Stimulated activated memory B cell treated with anti-CD40 and anti-IgM and Interleukin-4, amounts not matched to agents 10 μg/mL and 1 μg/mL and 100 μg/mL, for 72 hours (primary cell): ENCODE results near the gene LRRC10.

Source experiments
- ATAC-seq: fragments of 150-1000 bp; cut with Tn5 transposase; 2 replicates; pipeline ENCODE4 v1.10.0; 2021
- H3K27ac Mint-ChIP-seq: one replicate; pipeline ENCODE4 v1.8.0; 2022; ENCODE audit warnings: mild to moderate bottlenecking, mixed read lengths
- H3K27me3 Mint-ChIP-seq: one replicate; pipeline ENCODE4 v1.8.0; 2022; ENCODE audit warnings: mixed read lengths
- H3K36me3 Mint-ChIP-seq: one replicate; pipeline ENCODE4 v1.8.0; 2022; ENCODE audit warnings: mixed read lengths
- H3K4me1 Mint-ChIP-seq: one replicate; pipeline ENCODE4 v1.8.0; 2022; ENCODE audit warnings: mixed read lengths
- H3K4me3 Mint-ChIP-seq: one replicate; pipeline ENCODE4 v1.8.0; 2022; ENCODE audit warnings: mild to moderate bottlenecking, moderate library complexity, mixed read lengths
- H3K9me3 Mint-ChIP-seq: one replicate; pipeline ENCODE4 v1.8.0; 2022; ENCODE audit warnings: mixed read lengths

Gene LRRC10

DNA sequence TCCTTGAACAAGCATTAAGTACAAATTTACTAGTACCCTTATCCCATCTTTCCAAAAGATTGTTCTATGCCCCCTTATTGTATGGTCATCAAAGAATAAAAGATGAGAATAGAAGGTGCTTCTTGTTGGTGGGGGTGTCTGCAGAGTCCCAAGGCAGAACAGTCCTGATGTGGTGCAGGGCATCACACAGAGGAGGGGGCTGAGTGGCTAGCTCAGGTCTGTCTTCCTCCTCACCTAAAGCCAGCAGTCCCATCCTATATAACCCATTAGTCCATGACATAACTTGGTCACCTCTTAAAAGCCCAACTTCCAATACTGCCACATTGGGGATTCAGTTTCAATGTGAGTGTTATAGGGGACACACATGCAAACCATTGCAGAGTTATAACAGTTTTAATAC, 9.9 kb downstream of the LRRC10 start:
- no peaks in the 10 kb centered on the region for H3K27me3 Mint-ChIP-seq
- H3K4me3 Mint-ChIP-seq, result no peak overlapping the region
- H3K27ac Mint-ChIP-seq, result no peak overlapping the region
- no peaks in the 10 kb centered on the region for H3K4me1 Mint-ChIP-seq
- H3K36me3 Mint-ChIP-seq, result peaks cover 60% of the 10 kb centered on the region
- H3K9me3 Mint-ChIP-seq, result peaks cover 7% of the 10 kb centered on the region
- no peak for ATAC-seq

DNA sequence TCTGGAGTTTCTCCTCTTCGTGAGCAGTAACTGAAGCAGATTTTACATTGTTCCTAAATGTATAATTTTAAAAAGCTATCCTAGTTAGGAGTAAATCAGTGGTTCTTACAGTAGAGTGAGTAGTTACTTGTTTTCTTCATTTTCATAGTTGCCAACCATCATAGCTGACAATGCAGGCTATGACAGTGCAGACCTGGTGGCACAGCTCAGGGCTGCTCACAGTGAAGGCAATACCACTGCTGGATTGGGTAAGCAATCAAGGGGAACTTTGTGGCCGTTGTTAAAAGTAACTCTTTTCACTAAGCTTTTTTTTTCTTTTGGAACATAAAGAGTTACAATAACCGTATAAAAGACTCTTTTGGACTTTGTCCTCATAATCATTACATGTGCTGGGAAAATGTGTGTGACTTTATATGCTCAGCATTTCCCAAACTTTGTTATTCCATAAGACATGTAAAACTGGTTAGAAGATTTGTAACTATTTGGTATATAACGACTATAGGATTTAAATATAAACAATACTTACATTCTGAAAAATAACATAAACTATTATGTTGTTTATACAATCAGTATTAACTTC, 12.4 kb downstream of the LRRC10 start:
- H3K27me3 Mint-ChIP-seq, result no peaks in the 10 kb centered on the region
- no peaks in the 10 kb centered on the region for H3K4me1 Mint-ChIP-seq
- H3K36me3 Mint-ChIP-seq, result peaks cover 75% of the 10 kb centered on the region
- H3K4me3 Mint-ChIP-seq, result no peak overlapping the region
- no peak overlapping the region for H3K27ac Mint-ChIP-seq
- ATAC-seq, result no peak
- peaks cover 4% of the 10 kb centered on the region for H3K9me3 Mint-ChIP-seq

DNA sequence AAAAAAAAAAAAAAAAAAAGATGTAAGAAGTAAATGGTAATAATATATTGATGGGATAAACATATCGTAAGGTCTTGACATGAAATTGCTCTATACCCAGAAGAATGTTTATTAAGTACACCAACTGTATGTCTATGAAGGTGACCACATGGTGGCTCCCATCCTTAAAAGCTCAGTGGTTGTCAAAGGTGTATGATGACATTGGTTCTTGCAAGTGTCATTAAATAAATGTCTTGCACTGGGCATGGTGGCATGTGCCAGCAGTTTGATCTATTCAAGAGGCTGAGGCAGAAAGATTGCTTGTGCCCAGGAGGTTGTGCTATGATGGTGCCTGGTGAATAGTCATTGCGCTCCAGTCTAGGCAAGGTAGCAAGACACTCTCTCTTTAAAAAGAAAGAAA, 15.0 kb downstream of the LRRC10 start:
- Mint-ChIP-seq H3K4me3 (no peak overlapping the region), H3K27me3 (no peaks in the 10 kb centered on the region), H3K27ac (no peak overlapping the region), H3K4me1 (no peaks in the 10 kb centered on the region), H3K9me3 (no peaks in the 10 kb centered on the region), H3K36me3 (peaks cover 72% of the 10 kb centered on the region)
- ATAC-seq, result no peak

DNA sequence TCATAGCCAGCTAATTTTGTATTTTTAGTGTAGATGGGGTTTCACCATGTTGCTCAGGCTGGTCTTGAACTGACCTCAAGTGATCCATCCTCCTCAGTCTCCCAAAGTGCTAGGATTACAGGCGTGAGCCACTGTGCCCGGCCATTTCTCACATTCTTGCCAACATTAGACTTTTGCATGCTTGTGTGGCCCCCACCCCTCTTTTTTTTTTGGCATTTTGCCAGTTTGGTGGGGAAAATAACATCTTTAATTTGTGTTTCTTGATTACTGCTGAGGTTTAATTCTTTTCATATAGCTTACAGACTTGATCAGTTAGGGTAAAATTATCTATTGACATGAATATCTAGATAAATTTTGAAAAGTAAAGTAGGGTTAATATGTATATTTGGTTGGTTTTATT, 21.6 kb downstream of the LRRC10 start:
- no peak for ATAC-seq
- H3K4me1 Mint-ChIP-seq, result peaks cover 8% of the 10 kb centered on the region
- no peak overlapping the region for H3K27ac Mint-ChIP-seq
- H3K9me3 Mint-ChIP-seq, result no peaks in the 10 kb centered on the region
- no peaks in the 10 kb centered on the region for H3K27me3 Mint-ChIP-seq
- peaks cover 61% of the 10 kb centered on the region for H3K36me3 Mint-ChIP-seq
- H3K4me3 Mint-ChIP-seq, result no peak overlapping the region

DNA sequence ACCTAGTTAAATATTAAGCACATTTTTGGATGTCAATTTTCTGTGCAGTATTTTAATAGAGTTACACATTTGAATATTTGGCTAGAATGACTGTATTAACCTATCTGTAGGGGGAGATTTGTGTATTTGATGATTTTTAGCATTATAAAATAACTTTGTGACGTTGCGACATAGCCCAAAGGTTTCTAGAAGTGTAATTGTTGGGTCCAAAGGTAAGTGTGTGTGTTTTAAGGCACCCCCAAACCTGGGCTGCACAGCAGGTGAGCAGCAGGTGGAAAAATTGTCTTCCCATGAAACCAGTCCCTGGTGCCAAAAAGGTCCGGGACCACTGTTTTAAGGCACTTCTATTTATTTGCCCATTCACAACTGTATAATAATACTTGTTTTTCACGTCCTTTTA, 22.2 kb downstream of the LRRC10 start:
- no peaks in the 10 kb centered on the region for H3K9me3 Mint-ChIP-seq
- no peaks in the 10 kb centered on the region for H3K27me3 Mint-ChIP-seq
- H3K36me3 Mint-ChIP-seq, result peaks cover 56% of the 10 kb centered on the region
- peaks cover 8% of the 10 kb centered on the region for H3K4me1 Mint-ChIP-seq
- H3K4me3 Mint-ChIP-seq, result no peak overlapping the region
- no peak overlapping the region for H3K27ac Mint-ChIP-seq
- ATAC-seq, result no peak

DNA sequence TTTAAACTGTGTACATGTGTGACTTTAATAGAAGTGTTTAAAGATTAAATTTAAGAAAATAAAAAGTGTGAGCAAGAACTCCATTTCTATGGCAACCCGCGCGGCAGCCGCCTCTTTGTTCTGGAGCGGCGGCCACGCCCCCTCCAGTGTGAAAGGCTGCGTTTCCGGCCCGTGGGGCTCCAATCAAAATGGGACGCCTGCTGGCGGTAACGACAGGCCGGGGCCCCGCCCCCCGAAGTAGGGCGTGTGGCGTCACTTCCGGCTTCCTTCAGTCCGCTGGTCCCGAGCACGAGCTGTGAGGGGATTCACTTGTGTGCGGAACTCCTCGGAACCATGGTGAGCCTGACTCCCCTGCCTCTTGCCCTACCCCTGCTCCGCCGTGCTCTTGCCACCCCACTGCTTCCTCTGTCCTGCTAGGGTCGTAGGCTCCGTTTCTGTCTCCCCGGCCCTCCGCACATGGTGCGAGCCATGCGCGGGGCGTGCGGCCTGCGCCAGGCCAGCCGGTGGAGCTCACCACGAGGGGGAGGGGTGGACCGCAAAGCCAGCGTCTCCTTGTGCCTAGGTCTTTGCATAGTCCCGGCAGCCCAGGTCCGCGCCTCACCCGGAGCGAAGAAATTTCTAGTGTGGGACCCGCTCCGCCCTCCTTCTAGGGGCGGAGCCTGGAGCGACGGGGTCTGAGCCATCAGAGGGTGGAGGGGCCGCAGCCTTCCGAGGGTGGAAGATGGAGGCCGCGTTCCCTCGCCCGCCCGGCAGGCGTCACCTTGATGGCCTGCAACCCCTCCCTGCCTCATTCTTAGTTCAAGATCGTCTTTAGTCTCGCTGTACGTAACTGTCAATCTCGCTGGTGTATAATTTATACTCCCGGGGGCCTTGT, 25.3 kb downstream of the LRRC10 start, which contains the start of gene CCT2:
Gene CCT2 (plus strand): TSS at position 271 of the 874 bp plus-strand sequence. CDS start 63 bp downstream, at position 334.
- Mint-ChIP-seq H3K27me3 (no peaks in the 10 kb centered on the region), H3K4me3 (peak within 1 kb of the TSS; percentile 94), H3K27ac (peak within 1 kb of the TSS; percentile 95), H3K36me3 (peaks cover 30% of the 10 kb centered on the region), H3K9me3 (no peaks in the 10 kb centered on the region), H3K4me1 (peaks cover 8% of the 10 kb centered on the region)
- peak; percentile 99 for ATAC-seq

DNA sequence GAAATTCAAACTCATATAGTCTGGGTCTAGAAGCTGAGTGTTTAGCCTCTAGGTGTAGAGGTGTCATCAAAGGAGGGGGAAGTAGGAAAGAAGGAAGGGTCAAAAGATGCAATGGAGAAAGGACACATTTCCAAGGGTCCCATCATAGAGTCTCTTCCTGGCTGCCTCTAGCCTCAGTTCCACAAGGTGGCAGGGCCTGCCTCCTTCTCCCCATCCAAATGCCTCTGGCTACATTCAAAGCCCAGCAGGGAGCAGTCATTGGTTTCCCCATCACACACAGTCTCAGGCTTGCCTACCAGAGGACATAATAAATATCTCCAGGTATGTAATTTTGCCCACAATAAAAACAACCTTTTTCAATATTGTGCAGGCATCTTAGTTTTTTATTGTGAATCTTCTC, 27.5 kb downstream of the LRRC10 start:
- H3K4me3 Mint-ChIP-seq, result no peak overlapping the region
- H3K36me3 Mint-ChIP-seq, result peaks cover 8% of the 10 kb centered on the region
- H3K27ac Mint-ChIP-seq, result no peak overlapping the region
- no peaks in the 10 kb centered on the region for H3K9me3 Mint-ChIP-seq
- no peak for ATAC-seq
- H3K27me3 Mint-ChIP-seq, result no peaks in the 10 kb centered on the region
- peaks cover 14% of the 10 kb centered on the region for H3K4me1 Mint-ChIP-seq

DNA sequence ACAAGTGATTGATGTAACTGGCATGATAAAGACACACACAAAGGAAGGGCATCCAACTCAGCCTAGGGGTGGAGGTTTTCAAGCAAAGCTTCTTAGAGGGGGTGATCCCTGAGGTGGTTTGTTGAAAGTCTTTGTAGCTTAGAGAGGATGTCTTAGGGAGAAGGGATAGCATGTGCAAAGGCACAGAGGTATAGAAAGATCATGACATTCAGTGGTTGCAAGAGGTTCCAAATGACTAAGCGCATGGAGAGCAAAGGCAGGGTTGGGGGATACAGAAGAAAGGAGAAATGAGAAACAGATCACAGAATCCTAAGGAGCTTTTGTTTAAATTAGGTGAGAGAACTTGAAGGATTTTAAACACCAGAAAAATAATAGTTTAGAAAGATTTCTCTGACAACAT, 30.6 kb downstream of the LRRC10 start:
- Mint-ChIP-seq H3K4me3 (no peak overlapping the region), H3K27ac (no peak overlapping the region)
- ATAC-seq, result no peak

DNA sequence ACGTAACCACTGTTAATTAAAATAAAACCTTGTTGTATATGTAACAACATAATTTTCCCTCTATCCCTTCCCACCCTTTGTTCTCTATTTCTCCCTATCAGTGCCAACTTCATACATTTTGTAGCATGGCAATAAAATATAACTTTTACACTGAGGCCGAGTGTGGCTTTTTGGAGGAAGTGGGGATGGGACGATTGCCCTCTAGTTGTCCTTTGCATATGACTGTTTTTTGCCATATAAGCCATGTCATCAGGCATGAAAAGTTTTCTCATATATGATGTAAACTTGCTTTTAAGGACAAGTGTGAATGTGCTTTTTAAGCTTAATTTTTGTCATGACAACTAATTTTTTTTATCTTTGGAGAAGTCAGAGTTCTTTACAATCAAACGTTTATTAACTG, 31.7 kb downstream of the LRRC10 start:
- Mint-ChIP-seq H3K9me3 (no peaks in the 10 kb centered on the region), H3K27me3 (no peaks in the 10 kb centered on the region), H3K36me3 (peaks cover 9% of the 10 kb centered on the region), H3K4me3 (no peak overlapping the region), H3K4me1 (peaks cover 7% of the 10 kb centered on the region), H3K27ac (no peak overlapping the region)
- no peak for ATAC-seq

More for the DNA sequence above, 30.6 kb downstream of the LRRC10 start:
- Mint-ChIP-seq H3K9me3 (no peaks in the 10 kb centered on the region), H3K36me3 (no peaks in the 10 kb centered on the region), H3K27me3 (no peaks in the 10 kb centered on the region), H3K4me1 (peaks cover 7% of the 10 kb centered on the region)

DNA sequence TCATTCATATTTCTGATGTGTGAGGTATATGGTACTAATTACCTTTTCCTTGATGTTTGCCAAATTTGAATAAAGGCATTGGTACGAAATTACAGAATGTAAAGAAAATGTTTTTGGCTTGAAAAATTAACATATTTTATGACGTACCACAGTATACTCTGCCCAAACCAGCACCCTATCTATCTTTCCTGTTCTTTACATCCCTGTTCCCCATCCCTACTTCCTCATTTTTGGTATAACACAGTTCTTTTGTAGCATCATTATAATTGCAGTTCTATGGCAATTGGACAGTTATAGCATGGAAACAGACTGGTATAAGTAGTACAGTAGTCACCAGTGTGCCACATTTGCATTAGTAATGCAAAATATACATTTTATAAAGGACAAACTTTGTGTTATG, 32.4 kb downstream of the LRRC10 start:
- Mint-ChIP-seq H3K27me3 (no peaks in the 10 kb centered on the region), H3K36me3 (peaks cover 13% of the 10 kb centered on the region), H3K9me3 (no peaks in the 10 kb centered on the region), H3K4me1 (peaks cover 7% of the 10 kb centered on the region), H3K4me3 (no peak overlapping the region), H3K27ac (no peak overlapping the region)
- no peak for ATAC-seq

DNA sequence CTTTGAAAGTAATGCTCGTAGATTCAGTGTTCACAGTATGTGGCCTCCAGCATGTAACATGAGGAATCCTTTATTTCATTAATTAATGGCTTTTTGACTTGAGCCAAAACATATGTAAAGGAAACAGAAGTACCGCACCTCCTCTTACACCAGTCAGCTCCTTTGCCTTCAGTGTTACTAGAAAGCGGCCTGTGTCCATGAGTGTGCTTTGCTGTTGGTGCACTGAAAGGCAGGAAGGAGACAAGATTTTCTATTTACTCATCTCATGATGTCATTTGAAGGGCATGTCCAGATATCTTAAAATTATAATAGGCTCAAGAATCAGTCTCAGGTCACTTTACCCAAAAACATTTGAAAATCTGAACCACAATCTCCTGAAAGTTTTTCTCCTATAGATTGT, 35.4 kb downstream of the LRRC10 start:
- H3K4me3 Mint-ChIP-seq, result no peak overlapping the region
- peaks cover 28% of the 10 kb centered on the region for H3K36me3 Mint-ChIP-seq
- no peaks in the 10 kb centered on the region for H3K27me3 Mint-ChIP-seq
- H3K4me1 Mint-ChIP-seq, result peaks cover 7% of the 10 kb centered on the region
- H3K9me3 Mint-ChIP-seq, result no peaks in the 10 kb centered on the region
- no peak overlapping the region for H3K27ac Mint-ChIP-seq
- no peak for ATAC-seq

DNA sequence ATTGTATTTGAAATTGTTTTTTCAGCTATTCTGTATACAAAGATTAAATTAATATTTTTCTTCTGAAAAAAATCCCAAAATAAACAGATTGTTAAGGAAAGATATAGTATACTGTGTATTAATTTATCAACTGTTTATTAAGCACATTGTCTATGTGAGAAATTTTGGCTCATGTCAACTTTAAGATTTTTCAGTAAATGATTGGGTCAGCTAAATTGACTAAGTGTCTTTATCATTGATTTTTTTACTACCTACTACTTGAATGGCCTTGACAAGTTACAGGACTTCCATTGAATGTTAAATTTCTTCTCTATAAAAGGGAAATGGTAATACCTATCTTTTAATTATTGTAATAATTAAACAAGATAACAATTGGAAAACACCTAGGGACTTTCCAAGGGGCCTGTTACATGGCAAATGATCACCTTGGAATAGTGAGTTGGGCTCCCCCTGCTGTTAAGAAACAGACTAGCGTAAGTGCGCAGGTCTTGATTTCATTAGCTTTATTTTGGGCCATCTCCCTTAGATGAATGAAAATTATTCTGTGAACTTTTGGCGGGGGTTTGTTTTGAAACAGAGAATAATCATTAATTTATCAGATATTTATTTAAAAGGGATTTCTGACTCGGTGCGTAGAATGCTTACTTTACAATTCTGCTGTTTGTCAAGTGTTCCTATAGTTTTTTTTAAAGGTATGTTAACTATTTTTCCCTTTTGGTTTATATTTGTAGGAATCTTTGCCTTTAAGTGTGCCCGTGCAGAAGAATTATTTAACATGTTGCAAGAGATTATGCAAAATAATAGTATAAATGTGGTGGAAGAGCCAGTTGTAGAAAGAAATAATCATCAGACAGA, 39.9 kb downstream of the LRRC10 start:
- Mint-ChIP-seq H3K27me3 (no peaks in the 10 kb centered on the region), H3K4me3 (no peak overlapping the region), H3K4me1 (no peaks in the 10 kb centered on the region), H3K27ac (no peak overlapping the region), H3K9me3 (no peaks in the 10 kb centered on the region), H3K36me3 (peaks cover 40% of the 10 kb centered on the region)
- peak; percentile 63 for ATAC-seq

DNA sequence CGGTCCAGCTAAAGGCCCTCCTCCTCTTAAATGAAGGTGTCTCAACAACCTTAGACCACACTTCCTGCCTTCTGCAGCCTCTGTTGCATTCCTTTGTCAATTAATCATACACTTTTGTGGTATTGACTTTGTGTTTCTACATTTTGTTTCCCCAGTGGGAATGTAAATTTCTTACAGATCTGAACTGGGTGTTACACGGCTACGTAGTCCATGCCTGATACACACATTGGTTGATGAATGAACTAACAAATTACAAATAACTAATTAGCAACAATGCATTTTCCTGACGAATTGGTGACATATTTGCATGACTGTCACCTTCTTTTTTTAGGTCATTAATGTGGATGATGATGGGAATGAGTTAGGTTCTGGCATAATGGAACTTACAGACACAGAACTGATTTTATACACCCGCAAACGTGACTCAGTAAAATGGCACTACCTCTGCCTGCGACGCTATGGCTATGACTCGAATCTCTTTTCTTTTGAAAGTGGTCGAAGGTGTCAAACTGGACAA, 40.6 kb downstream of the LRRC10 start:
- H3K36me3 Mint-ChIP-seq, result peaks cover 40% of the 10 kb centered on the region
- no peaks in the 10 kb centered on the region for H3K9me3 Mint-ChIP-seq
- H3K4me3 Mint-ChIP-seq, result no peak overlapping the region
- no peak for ATAC-seq
- H3K27ac Mint-ChIP-seq, result peak overlapping the region; percentile 0
- no peaks in the 10 kb centered on the region for H3K4me1 Mint-ChIP-seq
- no peaks in the 10 kb centered on the region for H3K27me3 Mint-ChIP-seq

DNA sequence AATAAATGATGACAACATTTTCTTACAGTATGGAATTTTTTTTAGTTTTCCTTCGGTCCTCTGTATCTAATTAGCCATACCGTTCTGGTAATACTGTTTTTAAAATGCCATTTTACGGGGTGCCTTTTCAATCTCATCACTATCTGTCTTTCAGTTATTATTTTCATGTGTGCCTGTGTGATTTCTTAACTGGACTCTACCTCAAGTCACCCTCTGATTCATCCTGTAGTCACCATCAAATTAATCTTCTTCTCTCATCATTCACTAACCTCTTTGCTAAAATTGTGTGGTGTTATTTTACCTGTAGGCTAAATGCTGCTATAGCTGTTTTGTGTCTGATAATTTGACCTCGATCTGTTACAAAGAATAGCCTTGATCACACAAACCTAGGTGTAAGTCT, 41.5 kb downstream of the LRRC10 start:
- Mint-ChIP-seq H3K9me3 (no peaks in the 10 kb centered on the region), H3K27me3 (no peaks in the 10 kb centered on the region), H3K27ac (peak overlapping the region; percentile 0), H3K4me3 (no peak overlapping the region), H3K36me3 (peaks cover 33% of the 10 kb centered on the region), H3K4me1 (no peaks in the 10 kb centered on the region)
- no peak for ATAC-seq

DNA sequence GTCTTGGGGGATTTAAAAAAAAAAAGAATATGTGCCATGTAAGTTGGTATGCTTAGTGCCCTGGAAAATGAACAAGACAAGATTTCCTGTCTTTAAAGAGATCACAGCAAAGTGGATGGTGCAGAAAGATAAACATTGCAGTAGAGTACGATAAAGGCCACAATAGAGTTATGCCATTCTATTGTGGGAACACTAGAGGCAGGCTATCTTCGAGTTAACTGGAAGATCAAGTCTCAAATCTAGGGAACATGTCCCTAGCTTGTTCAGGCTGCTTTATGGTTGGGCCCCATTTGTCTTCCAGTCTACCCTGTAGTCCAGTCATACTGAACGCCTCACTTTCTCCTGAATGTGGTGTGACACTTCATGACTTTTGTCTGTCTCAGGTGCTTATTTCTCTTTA, 44.1 kb downstream of the LRRC10 start:
- Mint-ChIP-seq H3K27me3 (no peaks in the 10 kb centered on the region), H3K4me3 (no peak overlapping the region), H3K27ac (peak overlapping the region; percentile 0), H3K9me3 (no peaks in the 10 kb centered on the region), H3K4me1 (no peaks in the 10 kb centered on the region), H3K36me3 (peaks cover 21% of the 10 kb centered on the region)
- no peak for ATAC-seq
